ENCODE data around the gene PCGF2.

PCGF2 gene

DNA sequence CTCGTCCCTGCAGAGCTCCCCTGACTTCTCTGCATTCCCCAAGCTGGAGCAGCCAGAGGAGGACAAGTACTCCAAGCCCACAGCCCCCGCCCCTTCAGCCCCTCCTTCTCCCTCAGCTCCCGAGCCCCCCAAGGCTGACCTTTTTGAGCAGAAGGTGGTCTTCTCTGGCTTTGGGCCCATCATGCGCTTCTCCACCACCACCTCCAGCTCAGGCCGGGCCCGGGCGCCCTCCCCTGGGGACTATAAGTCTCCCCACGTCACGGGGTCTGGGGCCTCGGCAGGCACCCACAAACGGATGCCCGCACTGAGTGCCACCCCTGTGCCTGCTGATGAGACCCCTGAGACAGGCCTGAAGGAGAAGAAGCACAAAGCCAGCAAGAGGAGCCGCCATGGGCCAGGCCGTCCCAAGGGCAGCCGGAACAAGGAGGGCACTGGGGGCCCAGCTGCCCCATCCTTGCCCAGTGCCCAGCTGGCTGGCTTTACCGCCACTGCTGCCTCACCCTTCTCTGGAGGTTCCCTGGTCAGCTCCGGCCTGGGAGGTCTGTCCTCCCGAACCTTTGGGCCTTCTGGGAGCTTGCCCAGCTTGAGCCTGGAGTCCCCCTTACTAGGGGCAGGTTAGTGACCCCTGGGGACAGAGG is 31.6 kb downstream of the PCGF2 start:
- no peak for FAIRE-seq

- FAIRE-seq: no peak
These were observed 32.8 kb downstream of the PCGF2 start for GRCh38 chr17:38715216-38715943.

DNA sequence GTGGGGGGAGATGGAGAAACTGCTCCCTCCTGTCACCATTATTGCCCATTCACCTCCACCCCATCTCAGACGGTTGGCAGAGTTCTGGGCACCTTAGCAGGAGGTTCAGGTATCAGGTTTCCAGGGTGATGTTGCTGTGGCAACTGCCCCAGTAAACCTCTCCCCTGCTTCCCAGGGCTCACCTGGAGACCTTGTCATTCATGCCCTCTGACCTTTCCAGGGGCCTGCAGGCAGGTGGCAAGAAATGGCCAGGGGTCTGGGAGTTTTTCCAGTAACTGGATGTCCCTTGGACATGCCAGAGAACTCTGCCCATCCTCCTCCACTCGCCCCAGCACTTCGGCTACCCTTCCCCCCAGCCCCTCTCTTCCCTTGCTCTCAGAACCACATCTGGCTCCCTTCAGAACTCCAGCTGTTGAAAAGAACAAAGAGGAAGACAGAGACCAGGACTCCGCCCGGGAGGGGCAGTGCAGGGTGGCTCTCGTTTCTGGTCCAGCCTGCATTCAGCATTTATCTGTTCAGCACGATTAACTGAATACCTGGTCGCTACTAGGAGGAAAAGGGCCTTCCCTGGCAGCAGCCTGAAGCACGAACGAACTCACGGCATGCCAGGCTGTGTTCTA is 34.6 kb downstream of the PCGF2 start:
- FAIRE-seq: no peak

DNA sequence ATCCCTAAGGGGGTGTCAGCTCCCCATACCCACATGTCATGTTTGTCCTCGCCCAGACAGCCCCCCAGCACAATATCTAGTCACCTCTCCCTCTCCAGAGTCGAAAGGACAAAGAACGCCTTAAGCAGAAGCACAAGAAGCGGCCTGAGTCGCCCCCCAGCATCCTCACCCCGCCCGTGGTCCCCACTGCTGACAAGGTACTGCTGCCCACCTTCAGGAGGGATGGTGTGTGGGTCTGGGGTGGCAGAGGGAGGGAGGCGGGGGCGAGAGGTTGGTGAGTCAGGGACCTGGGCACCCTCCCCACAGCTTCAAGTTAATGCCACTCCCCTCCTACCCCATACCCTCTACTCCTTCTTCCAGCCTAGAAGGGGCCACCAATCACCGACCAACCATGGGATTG is 35.5 kb downstream of the PCGF2 start:
- no peak for FAIRE-seq

GRCh38 chr17:38711792-38712571 is 36.2 kb downstream of the PCGF2 start:
- no peak for FAIRE-seq

DNA sequence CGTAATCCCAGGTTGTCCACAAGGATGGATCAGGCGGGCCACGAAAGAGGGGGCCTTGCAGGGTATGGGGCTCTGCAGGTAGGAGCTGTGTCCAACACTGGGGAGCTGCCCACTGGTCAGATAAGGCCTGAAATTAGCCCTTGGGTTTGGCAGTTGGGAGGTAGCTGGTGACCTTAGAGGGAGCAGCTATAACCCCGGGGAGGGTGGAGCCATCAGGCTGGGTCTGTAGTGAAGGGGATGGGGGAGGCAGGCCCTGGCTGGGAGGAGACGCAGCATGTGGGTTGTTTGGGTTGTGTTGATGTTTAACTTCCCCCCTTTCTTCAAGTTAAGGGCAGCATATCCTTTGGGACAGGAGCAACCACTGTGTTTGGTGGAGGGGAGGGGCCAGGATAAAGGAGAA is 37.2 kb downstream of the PCGF2 start:
- FAIRE-seq: no peak

DNA sequence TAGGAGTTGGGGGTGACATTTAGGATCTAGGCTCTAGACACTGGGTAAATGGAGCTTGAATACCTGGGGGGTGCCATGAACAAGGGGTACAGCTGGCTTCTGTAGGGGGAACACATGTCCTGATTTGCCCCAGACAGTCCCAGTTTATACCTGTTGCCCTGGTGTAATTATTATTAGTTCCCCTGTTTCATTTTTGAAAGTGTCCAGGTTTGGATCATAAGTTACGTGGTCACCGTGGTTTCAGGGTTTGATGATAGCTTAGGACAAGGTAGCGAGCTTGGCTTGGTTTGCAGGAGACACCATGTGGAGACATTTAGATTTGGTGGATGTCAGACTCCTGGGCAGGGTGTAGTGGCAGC is 37.6 kb downstream of the PCGF2 start:
- no peak for FAIRE-seq

DNA sequence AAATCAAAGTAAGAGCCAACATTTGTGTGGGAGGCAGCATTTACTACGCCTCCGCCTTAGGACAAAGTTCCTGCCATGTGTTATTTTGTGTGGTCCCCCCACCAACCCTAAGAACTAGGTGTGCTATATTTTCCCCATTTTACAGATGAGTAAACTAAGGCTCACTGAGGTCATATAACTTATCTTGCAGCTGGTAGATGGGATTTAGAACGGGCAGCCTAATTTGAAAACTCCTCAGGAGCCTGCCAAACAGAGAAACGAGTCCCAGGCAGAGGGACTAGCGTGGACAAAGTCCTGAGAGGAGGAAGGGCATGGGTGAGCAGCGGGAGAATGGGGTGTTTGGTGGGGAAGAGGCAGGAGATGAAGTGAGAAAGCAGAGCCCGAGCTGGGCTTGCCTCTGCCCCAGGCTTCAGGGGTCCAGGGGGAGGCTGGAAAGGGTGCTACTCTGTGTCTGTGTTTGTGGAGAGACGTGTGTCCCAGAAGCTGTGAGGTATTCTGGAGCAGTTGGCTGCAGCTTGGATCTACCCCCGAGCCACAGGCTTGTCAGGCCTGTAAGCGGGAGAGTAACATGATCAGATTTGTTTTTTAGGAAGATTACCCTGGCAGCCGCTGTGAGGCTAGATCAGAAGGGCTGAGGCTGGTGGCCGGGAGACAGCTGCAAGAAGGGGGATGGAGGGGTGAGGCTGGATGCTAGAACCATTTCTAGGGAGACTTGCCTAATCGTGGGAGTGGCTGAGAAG is 38.1 kb downstream of the PCGF2 start:
- FAIRE-seq: no peak

DNA sequence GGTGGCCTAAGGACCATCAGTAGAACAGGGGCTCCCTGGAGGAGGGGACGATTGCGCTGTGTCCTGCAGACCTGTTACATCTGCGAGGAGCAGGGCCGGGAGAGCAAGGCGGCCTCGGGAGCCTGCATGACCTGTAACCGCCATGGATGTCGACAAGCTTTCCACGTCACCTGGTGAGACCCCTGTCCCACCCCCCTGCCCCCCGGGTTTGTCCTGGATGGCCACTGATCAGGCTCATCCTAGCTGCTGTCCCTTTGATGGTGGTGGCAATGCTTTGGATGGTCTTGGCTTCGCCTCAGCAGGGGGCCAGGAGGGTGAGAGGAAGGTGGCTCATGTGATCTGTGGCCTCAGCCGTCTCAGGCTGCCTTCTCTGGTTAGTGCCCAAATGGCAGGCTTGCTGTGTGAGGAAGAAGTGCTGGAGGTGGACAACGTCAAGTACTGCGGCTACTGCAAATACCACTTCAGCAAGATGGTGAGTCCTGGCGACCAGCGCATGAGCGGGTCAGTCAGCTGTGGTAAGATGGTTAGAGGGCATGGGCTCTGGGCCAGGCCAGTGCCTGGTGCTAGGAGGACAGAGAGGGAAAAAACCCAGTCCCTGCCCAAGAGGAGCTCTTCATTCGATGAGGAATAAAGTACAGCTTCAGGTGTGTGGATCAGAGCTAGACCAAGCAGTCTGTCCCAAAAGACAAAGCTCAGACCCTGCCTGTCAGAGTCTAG is 38.9 kb downstream of the PCGF2 start:
- no peak for FAIRE-seq

DNA sequence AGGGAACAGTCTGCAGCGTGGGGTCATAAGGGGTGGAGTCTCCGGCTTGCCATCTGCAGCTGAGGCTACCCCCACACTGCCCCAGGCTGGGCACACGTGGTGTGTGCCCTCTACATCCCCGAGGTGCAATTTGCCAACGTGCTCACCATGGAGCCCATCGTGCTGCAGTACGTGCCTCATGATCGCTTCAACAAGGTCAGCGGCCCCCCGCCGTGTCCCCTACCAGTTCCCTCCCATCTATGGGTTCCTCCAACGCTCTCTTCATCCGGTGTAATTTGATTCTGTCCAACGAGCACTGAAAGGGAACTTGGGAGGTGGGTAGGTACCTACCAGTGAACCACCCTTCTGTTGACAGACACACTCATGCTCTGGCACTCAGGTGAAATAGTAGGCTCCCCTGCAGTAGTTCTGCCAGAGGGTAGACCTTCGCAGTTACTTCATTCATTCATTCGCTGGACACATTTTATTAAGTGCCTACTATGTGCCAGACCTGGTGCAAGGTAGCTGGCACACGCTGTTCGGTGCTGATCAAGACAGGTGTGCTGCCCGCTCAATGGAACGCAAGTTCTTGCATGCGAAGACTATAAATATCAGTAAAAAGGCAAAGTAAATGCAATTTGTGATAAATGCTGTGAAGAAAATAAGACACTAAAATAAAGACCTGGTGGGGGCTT is 40.3 kb downstream of the PCGF2 start:
- no peak for FAIRE-seq

GRCh38 chr17:38706505-38707216 is 41.5 kb downstream of the PCGF2 start:
- no peak for FAIRE-seq

- no peak for FAIRE-seq
These were observed 42.2 kb downstream of the PCGF2 start for GRCh38 chr17:38705803-38706504.

DNA sequence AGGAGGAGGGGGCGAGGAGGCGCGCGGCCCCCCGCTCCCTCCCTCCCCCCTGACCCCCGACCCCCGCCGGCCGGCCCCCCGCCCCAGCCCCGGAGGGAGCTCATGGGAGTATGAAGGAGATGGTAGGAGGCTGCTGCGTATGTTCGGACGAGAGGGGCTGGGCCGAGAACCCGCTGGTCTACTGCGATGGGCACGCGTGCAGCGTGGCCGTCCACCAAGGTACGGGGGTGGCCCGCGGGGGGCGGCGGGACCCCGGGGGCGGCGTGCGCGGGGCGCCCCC is 42.7 kb downstream of the PCGF2 start:
- no peak for FAIRE-seq

DNA sequence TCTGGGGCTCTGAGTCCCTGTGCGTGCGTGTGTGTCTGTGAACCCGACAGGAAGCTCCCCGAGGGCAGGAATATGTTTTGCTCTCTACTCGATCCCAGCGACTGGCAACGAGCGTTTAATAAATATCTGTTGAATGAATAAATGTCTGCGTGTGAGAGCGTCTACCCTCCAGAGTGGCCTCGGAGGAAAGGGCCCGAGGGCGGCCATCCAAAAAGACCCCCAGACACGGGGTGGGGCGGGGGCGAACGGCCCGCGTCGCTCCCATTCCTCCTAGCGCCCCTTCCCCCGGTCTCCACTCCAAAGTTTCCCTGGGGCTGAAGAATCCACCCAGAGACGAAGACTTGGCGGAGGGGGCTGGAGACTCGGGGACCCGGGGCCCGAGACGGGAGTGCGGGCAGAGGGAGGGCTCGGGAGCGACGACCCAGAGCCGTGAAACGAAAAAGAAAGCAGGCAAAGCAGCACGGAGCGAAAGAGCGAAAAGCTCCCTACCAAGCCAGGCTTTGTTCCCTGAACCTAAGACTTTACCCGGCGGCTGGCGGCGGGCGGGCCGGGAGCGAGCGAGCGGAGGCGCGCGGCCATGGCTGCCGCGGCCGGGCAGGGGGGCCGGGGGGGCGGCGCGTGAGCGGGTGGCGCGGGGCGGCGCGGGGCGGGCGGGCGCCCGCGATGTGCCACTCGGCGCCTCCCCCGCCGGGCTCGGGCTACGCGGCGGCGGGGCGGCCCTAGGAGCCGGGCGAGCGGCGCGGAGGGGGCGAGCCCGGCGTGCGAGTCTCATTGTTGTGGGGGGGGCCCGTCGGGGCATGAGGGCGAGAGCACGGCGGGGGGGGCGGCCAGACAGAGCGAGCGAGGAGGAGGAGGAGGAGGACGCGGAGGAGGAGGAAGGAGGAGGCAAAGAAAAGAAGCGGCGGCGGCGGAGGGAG is 43.3 kb downstream of the PCGF2 start, which contains the start of gene MLLT6:
Gene MLLT6 (plus strand): TSS at position 668 of the 917 bp plus-strand sequence. CDS start 360 bp downstream, outside the sequence.
- no peak for FAIRE-seq

- no peak for FAIRE-seq
These were observed 44.2 kb downstream of the PCGF2 start for GRCh38 chr17:38703742-38704605.

DNA sequence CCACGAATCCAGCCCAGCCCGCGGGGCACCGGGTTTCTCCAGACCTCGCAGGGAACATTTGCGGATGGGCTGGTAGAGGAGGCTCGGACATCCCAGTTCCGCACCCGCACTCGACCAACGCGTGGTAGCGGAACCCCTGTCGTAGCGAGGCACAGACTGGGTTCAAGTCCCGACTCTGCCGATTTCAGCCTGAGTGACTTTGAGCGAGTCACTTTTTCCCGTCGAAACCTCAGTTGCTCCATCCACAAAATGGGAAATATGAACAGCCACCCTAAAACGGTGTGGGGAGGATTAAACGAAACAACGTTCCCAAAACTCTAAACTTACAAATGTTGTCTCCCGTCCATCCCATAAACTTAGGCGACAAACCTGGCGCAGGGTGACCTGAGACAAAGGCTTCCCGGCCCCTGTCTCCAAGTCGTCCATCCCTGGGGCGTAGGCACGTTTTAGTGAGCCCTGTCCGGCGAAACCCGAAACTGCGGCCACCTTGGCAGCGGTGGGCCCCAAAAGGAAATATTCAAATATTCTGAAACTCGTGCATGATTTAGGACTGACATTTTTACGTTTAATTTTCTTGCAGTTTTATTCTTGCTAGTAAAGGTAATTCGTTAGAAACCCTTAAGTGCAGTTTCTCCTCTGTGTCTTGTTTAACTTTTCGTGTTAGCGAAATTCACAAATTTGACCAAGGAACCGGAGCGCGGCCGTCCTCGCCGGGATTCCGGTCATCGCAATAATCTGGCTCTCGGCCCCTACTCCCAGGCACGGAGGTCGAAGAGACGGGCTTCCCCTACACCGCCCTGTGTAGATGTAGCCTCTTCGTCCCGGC is 45.0 kb downstream of the PCGF2 start:
- no peak for FAIRE-seq
